ENCODE measurements around the gene LAGE3. TPM values are rescaled to one million over a fixed set of nuclear protein-coding genes. Genes with fewer than 3 reads are reported as not detected.

The LAGE3 gene
- total RNA-seq, 1 experiment from 2014 or later: 102 TPM

DNA sequence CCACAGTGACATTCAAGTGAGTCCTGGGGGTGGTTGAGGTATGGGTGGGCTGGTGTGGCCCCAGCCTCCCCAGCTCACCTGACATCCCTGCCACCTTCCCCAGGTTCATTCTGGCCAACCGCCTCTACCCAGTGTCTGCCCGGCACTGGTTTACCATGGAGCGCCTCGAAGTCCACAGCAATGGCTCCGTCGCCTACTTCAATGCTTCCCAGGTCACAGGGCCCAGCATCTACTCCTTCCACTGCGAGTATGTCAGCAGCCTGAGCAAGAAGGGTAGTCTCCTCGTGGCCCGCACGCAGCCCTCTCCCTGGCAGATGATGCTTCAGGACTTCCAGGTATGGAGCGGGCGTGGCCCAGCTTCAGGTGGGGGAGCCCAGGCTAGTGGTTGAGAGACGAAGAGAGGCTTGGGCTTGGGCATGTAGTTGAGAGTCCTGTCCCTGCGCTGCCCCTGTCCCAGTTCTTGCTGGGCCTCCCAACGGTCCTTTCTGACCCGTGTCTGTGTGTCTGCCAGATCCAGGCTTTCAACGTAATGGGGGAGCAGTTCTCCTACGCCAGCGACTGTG is 43.8 kb downstream of the LAGE3 start:
- DNase-seq (ENCODE audit: low read depth): no peak

- DNase-seq (ENCODE audit: low read depth): no peak
Measured at GRCh38 chrX:154434394-154435168, 44.5 kb downstream of the LAGE3 start.

DNA sequence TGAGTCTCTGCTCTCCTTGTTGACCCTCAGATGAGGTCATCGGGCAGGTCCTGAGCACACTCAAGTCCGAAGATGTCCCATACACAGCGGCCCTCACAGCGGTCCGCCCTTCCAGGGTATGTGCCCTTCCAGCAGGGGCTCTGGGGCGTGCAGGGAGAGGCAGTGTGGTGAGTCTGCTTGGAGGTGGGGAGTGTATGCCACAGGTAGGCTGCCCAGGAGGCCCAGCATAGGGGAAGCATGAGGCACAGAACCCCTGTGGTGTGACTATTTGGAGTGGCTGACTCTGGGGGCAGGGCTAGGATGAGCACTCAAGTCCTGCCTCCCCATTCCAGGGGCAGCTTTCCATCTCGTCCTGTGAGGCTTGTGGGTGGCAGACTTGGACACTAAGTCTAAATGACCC is 45.5 kb downstream of the LAGE3 start:
- no peak for DNase-seq (ENCODE audit: low read depth)

- no peak for DNase-seq (ENCODE audit: low read depth)
Measured at GRCh38 chrX:154432210-154432609, 46.9 kb downstream of the LAGE3 start.

- no peak for DNase-seq (ENCODE audit: low read depth)
Measured at GRCh38 chrX:154431341-154431740, 47.7 kb downstream of the LAGE3 start.

DNA sequence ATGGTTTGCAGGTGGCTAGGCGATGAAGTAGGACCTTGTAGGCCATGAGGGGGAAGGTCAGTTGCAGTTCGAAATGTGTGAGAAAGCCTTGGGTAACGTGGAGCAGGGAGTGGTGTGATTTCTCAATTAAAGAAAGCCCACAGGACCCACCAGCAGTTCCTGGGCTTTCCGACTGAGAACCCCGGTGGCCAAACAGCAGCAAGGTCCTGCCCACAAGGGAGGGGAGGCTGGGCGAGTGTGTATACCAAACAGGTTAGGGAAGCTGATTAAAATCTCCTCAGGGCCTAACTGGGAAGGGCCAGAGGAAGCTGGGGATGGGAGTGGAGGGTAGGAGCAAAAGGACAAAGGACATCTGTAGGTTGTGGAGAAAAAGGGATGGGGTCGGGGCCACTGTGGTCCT is 48.2 kb downstream of the LAGE3 start:
- DNase-seq (ENCODE audit: low read depth): no peak

DNA sequence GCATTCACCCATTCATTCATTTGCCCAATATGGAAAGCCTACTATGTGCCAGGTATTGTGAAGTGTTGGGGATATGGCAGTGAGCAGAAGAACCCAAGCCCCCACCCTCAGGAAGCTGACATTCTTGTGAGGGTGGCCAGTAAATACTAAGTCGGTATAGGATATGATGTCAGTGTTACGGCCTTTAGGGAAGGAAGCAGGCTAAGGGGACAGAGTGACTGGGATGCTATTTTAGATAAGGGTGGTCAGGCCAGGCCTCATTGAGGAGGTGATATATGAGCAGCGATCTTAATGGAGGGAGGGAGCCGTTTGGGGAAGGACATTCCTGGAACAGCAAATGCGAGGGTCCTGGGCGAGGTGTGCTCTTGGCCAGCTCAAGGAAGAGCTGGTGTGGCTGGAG is 48.6 kb downstream of the LAGE3 start:
- DNase-seq (ENCODE audit: low read depth): no peak

DNA sequence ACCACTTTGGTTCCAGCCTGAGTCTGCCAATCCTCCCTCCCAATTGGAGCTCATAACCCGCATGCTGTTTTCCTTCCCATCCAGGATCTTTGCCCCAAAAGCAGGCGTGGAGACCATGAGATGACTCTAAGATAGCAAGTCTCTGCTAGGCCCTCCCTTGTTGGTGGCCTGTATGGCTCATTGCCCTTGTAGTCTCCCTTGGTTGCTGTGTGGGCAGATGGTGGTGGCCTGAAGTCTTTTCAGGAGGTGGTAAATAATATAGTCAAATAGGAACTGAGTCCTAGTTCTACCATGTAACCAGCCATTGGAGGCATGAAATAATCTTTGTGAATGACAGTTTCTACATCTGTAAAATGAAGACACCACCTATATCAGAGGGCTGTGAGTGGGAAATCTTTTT is 49.4 kb downstream of the LAGE3 start:
- no peak for DNase-seq (ENCODE audit: low read depth)

GRCh38 chrX:154428176-154429171 is 50.6 kb downstream of the LAGE3 start, which contains the start of gene ATP6AP1:
ATP6AP1 (plus strand) TSS chrX:154428677; CDS start chrX:154428693, 16 bp downstream.
- peak; percentile 97 for DNase-seq (ENCODE audit: low read depth)

Other genes starting within 250 kb of the LAGE3 start
- gene OPN1MW3, start 221.7 kb downstream of the LAGE3 start, total RNA-seq (2014; rRNA removed; shearing (Covaris generic)): not detected in 2 replicates
- not detected in 2 replicates for gene TEX28, start 184.2 kb downstream of the LAGE3 start, total RNA-seq (2014; rRNA removed; shearing (Covaris generic))
- gene TKTL1, start 183.5 kb downstream of the LAGE3 start, total RNA-seq (2014; rRNA removed; shearing (Covaris generic)): 0.22 TPM in 1 of 2 replicates, not detected in the other
- gene FLNA, start 104.6 kb downstream of the LAGE3 start, total RNA-seq (2014; rRNA removed; shearing (Covaris generic)): 1,078 and 2,383 TPM in 2 replicates
- gene EMD, start 100.0 kb downstream of the LAGE3 start, total RNA-seq (2014; rRNA removed; shearing (Covaris generic)): 101 and 105 TPM in 2 replicates
- gene RPL10, start 80.9 kb downstream of the LAGE3 start, total RNA-seq (2014; rRNA removed; shearing (Covaris generic)): 3,989 and 5,487 TPM in 2 replicates
- gene DNASE1L1, start 70.0 kb downstream of the LAGE3 start, total RNA-seq (2014; rRNA removed; shearing (Covaris generic)): 49.1 and 65.3 TPM in 2 replicates
- 24.9 and 32.1 TPM in 2 replicates for gene TAFAZZIN, start 67.7 kb downstream of the LAGE3 start, total RNA-seq (2014; rRNA removed; shearing (Covaris generic))
- 123 and 144 TPM in 2 replicates for gene ATP6AP1, start 50.6 kb downstream of the LAGE3 start, total RNA-seq (2014; rRNA removed; shearing (Covaris generic))
- 210 and 222 TPM in 2 replicates for gene GDI1, start 42.1 kb downstream of the LAGE3 start, total RNA-seq (2014; rRNA removed; shearing (Covaris generic))
- 99.6 and 139 TPM in 2 replicates for gene FAM50A, start 35.1 kb downstream of the LAGE3 start, total RNA-seq (2014; rRNA removed; shearing (Covaris generic))
- gene PLXNA3, start 21.0 kb downstream of the LAGE3 start, total RNA-seq (2014; rRNA removed; shearing (Covaris generic)): 4.3 and 8.9 TPM in 2 replicates
- 74.0 and 101 TPM in 2 replicates for gene UBL4A, start 7.3 kb upstream of the LAGE3 start, total RNA-seq (2014; rRNA removed; shearing (Covaris generic))
- 65.4 and 80.7 TPM in 2 replicates for gene SLC10A3, start 11.3 kb upstream of the LAGE3 start, total RNA-seq (2014; rRNA removed; shearing (Covaris generic))
- gene FAM3A, start 37.0 kb upstream of the LAGE3 start, total RNA-seq (2014; rRNA removed; shearing (Covaris generic)): 53.2 and 72.8 TPM in 2 replicates
- gene G6PD, start 67.6 kb upstream of the LAGE3 start, total RNA-seq (2014; rRNA removed; shearing (Covaris generic)): 157 and 205 TPM in 2 replicates
- gene IKBKG, start 68.3 kb upstream of the LAGE3 start, total RNA-seq (2014; rRNA removed; shearing (Covaris generic)): 52.4 and 70.5 TPM in 2 replicates
- gene CTAG1A, start 105.9 kb upstream of the LAGE3 start, total RNA-seq (2014; rRNA removed; shearing (Covaris generic)): not detected in 2 replicates
- gene CTAG1B, start 140.0 kb upstream of the LAGE3 start, total RNA-seq (2014; rRNA removed; shearing (Covaris generic)): not detected in 2 replicates
- 1.1 TPM in 1 of 2 replicates, not detected in the other for gene CTAG2, start 174.3 kb upstream of the LAGE3 start, total RNA-seq (2014; rRNA removed; shearing (Covaris generic))

All from M059J (cell line).